Activated CD8-positive, alpha-beta memory T cell treated with anti-CD3 and anti-CD28 coated beads, Interleukin-2, amount 50 U/mL, for 48 hours (primary cell): ENCODE measurements around the gene SENP1.
A peak's percentile ranks its signal among the peaks of the same experiment; 100 is the strongest.
"Not testable (repeated sequence)": the region's sequence is repeated elsewhere in the genome, so short reads cannot be mapped to it uniquely, and the experiment has no call there.

Source experiments
- DNase-seq: peaks from one replicate; pipeline ENCODE4 v3.0.0-alpha.2; 2020

The SENP1 gene

GRCh38 chr12:48105867-48106680 is at the start of gene SENP1:
TSS of gene SENP1 (minus strand) at chr12:48106079. CDS start at chr12:48101472, 4,607 bp downstream.
- DNase-seq, result peak; percentile 96

GRCh38 chr12:48151103-48151771 is 45.4 kb upstream of the SENP1 start:
- DNase-seq, result no peak

- DNase-seq, result no peak
These were observed 40.1 kb upstream of the SENP1 start for GRCh38 chr12:48145981-48146380.

GRCh38 chr12:48143898-48144297 is 38.0 kb upstream of the SENP1 start:
- DNase-seq, result no peak

- DNase-seq, result no peak
These were observed 37.2 kb upstream of the SENP1 start for GRCh38 chr12:48142818-48143674.

- DNase-seq, result no peak
These were observed 29.1 kb upstream of the SENP1 start for GRCh38 chr12:48135027-48135426.

GRCh38 chr12:48132826-48133225 is 26.9 kb upstream of the SENP1 start:
- no peak for DNase-seq

GRCh38 chr12:48131517-48131916 is 25.6 kb upstream of the SENP1 start:
- DNase-seq, result no peak

GRCh38 chr12:48129376-48129775 is 23.5 kb upstream of the SENP1 start:
- DNase-seq, result no peak

GRCh38 chr12:48128800-48129199 is 22.9 kb upstream of the SENP1 start:
- DNase-seq, result no peak

GRCh38 chr12:48126953-48127630 is 21.2 kb upstream of the SENP1 start:
- DNase-seq, result no peak

GRCh38 chr12:48125985-48126384 is 20.1 kb upstream of the SENP1 start:
- DNase-seq, result no peak

- DNase-seq, result not testable (repeated sequence)
These were observed 19.7 kb upstream of the SENP1 start for GRCh38 chr12:48125542-48125941.

GRCh38 chr12:48123169-48123568 is 17.3 kb upstream of the SENP1 start:
- no peak for DNase-seq

- no peak for DNase-seq
These were observed 16.4 kb upstream of the SENP1 start for GRCh38 chr12:48122065-48122834.

- no peak for DNase-seq
These were observed 15.6 kb upstream of the SENP1 start for GRCh38 chr12:48121522-48121921.

- DNase-seq, result no peak
These were observed 13.9 kb upstream of the SENP1 start for GRCh38 chr12:48119834-48120195.

GRCh38 chr12:48119078-48119833 is 13.4 kb upstream of the SENP1 start, which contains the start of gene PFKM:
TSS of gene PFKM (plus strand) at chr12:48119364. CDS start at chr12:48122775, 3,411 bp downstream.
- DNase-seq, result peak; percentile 74

- DNase-seq, result no peak
These were observed 12.5 kb upstream of the SENP1 start for GRCh38 chr12:48118284-48118871.

GRCh38 chr12:48115957-48116356 is 10.1 kb upstream of the SENP1 start:
- no peak for DNase-seq

- DNase-seq, result not testable (repeated sequence)
These were observed 5.4 kb upstream of the SENP1 start for GRCh38 chr12:48111312-48111693.
